ENCODE measurements around the gene OGG1.

GRCh38 chr3:9717563-9717962, 32.2 kb upstream of the OGG1 start:
- TF ChIP-seq CTCF (IDR thresholded peaks at IDR 0.05) (no peak), POLR2A (IDR thresholded peaks at IDR 0.05) (no peak)

Measured in adrenal gland (tissue), 5 donors.